Raji (cell line): Measurements from ENCODE around the gene LRRC4.

Source experiments
- POLR2A ChIP-seq: IDR thresholded peaks from 2 replicates; pipeline ENCODE4 v1.6.1; 2011; ENCODE audit warnings: low read depth, low read length, control low read depth; ENCODE audit not compliant: insufficient read depth

The LRRC4 gene

DNA sequence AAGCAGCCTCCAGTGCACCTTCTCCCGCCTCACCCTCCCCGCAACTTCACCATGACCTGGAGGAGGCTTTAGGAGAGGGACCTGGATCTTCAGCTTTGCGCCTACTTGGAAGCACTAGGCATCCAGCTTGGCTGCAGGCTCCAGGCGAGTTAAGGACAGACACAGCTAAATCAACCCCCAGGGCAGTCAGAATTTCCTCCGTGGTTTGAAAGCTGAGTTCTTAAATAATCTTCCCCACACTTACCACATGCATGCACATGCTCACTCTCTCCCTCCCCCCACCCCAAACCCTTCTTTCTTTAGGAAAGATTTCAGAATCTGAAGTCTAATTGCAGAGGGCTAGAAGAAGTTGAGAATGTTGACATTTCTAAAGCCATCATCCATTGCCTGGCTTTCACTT lies 36.7 kb upstream of the LRRC4 start:
- no peak for TF ChIP-seq POLR2A

DNA sequence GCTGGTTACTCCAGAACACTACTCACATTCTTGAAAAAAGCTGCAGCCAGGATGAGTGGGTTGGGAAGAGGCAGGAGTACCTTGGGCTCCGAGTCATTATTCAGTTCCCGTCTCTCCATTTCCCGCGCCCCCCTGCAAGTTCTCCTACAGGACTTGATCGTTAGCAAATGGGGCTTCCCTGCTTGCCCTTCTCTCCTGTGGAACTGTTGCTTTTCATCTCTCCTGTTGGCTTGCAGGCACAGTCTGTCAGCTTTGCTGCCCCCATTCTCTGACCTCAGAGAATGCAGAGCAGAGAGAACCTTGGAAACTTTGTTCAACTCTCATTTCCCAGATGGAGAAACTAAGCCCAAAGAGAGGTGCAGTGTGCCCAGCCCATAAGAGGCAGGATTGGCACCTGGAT lies 35.6 kb upstream of the LRRC4 start:
- no peak for TF ChIP-seq POLR2A

DNA sequence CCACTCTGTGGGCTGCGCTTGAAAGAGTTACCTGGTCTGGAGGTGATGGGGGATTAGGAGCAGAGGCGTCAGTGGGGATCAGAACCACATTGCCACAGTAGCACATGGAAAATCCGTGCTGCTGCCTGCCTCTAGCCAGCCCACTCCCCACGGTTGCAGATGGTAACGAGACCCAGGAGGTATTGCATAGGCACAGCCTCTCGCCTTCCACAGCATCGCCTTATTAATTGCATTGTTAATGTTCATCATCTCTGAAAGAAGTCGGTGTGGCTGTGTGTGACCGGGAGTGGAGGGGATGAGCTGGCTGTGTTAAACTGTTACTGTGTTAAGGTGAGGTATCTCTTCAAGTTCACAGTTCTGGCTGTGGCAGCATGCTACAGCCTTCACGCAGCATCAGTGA lies 35.2 kb upstream of the LRRC4 start:
- no peak for TF ChIP-seq POLR2A

DNA sequence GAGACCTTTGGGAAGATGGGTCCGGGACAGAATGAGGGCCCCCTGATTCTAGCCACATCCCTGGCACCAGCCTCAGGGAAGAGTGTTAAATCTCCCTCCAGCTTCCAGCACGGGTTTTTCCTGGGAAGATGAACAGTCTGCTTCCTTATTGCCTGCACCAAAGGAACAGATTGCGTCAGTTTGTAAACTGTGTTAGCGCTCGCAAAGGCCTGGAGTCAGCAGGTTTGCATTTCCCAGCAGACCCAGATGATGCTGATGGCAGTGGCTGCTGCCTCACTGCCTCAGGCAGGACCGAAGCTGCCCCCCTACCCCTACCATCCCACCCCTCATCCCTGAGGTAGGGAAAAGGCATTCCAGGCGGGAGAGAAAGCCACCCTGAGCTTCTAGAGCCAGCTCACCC lies 34.6 kb upstream of the LRRC4 start:
- no peak for TF ChIP-seq POLR2A

- no peak for TF ChIP-seq POLR2A
These were observed 31.9 kb upstream of the LRRC4 start for GRCh38 chr7:128063088-128063487.

GRCh38 chr7:128060018-128060417 lies 28.8 kb upstream of the LRRC4 start:
- no peak for TF ChIP-seq POLR2A

DNA sequence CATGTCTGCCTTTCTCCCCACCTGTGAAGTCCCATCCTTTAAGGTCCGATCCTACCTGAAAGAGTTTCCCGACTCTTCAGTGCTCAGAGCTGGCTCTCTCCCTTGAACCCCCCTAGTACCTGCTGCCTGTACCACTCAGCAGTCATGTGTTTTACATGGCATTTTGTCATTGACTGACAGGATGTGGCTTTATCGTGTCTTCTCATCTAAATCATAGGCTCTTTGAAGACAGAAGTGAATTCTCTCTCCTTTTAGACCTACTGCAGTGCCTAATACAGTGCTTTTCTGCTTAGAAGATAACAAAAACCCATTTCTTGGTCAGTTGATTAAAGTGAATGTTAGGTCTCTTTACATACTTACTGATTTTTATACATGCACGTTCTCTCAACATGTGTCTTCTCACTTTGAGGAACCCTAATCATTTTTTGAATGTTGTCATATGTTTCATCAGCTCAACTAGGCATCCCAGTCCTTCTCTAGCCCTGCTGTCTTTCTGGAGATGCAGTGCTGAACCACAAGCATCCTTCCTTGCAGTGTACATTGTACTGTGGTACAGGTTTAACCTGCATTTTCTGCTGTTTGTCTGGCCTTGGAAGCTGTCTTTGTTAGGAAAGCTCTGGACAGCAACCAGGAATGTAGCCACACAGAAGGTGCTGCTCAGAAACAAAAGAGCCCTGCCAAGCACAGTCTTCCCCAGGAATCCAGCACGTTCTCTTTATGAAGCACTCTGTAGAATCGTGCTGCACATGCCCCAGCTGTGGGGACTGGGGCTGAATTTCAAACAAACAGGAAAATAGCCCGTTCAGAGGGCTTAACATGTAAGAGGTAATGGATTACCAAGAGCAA lies 28.1 kb upstream of the LRRC4 start:
- no peak for TF ChIP-seq POLR2A

DNA sequence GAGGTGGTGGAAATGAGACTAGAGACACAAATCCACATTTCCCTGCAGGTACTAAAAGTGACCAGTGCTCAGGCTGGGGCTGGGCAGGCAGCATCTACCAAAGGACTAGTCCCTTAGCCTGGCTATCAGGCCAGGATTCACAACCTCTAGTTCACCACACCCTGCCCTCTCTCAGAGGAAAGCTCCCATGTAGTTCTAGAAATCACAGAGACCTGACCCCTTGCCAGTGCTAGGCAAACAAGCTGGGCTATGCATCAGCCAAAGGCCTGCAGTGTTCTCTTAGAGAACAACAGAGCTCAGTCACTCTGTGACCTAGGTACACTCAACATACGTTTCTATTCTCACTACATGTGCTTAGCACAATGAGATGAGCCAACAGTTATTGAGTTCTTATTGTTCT lies 26.7 kb upstream of the LRRC4 start:
- TF ChIP-seq POLR2A: no peak

DNA sequence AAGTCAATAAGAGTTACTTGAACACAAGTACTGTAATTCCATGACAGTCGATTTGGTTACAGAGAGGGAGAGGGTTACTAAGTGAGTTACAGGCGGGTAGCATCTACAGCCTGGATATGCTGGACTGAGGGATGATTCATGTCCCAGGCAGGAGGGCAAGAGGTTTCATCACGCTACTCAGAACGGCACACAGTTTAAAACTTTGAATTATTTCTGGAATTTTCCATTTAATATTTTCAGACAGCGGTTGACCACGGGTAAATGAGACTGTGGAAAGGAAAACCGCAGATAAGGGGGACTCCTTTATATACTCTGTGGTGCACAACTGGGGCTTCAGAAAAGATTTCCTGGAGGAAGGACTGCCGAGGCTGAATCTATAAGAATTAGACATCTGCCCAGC lies 25.7 kb upstream of the LRRC4 start:
- TF ChIP-seq POLR2A: no peak

DNA sequence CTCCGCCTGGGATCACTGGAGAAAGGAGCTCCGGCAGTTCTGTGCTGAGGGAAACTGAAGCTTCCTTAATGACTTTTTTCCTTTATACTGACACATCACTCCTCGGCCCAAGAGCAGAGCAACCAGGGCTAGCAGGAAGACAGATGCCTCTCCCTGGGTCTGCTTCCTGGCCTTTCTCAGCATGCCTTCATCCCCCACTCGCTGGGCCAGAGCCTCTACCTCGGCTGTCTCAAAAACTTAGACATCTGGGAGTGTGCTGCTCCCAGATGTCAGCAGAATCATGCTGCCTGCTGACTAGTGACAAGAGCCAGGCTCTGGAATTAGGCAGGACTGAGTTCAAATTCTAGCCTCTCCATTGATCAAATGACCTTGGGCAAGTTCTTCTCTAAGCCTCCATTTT lies 24.4 kb upstream of the LRRC4 start:
- TF ChIP-seq POLR2A: no peak

GRCh38 chr7:128054511-128054910 lies 23.3 kb upstream of the LRRC4 start:
- no peak for TF ChIP-seq POLR2A

DNA sequence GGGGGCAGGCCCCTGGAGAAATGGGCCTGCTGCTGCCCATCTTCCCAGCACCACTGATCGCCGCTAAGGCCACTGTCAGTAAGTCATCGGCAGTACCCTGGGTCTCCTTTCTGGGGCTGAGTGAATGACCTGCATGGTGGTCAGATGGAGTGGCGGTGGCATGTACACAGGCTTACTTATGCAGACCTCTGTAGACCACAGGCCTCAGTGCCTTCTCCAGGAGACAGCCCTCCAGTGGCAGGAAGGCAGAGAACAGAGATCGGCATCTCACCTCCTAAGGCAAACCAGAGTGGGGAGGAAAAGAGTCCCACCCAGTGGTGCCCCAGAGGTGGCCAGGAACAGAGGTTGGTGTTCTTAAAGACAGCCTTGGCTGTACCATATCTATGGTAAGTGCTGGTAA lies 22.8 kb upstream of the LRRC4 start:
- TF ChIP-seq POLR2A: no peak

DNA sequence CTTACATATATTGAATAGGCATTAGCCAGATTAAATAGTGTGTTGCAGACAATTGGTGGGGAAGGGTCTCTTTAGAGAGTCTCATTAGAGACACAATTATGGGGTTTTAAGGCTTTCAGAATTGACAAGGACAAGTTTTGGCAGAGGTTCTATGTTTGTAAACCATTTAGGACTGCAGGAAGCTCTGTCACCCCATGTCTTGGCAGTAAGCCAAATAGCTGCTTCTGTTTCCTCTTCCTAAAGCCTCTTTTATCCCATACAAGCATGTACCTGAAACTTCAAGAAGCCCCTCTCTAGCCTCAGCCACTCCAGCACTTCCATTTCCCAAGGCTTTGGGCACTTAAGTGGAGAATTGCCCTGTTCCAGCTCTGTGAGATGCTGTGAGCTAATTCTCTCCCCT lies 21.8 kb upstream of the LRRC4 start:
- no peak for TF ChIP-seq POLR2A

- no peak for TF ChIP-seq POLR2A
These were observed 21.2 kb upstream of the LRRC4 start for GRCh38 chr7:128052404-128052803.

DNA sequence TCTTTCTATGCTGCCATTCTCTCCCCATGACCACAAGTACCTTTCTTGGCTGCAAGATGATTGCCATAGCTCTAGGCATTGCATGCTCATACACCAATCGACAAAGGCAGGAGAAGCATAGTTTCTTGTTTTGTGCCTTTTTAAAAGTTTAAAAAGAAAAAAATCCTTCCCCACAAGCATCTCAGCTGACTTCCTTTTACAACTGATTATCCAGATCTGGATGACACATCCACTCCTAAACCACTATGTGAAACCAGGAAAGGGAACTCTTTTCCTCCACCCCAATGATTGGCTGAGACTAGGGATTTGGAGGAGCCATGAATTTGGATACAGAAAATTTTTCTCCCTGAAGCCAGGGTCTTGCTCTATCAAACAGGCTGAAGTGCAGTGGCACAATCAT lies 14.5 kb upstream of the LRRC4 start:
- no peak for TF ChIP-seq POLR2A

- no peak for TF ChIP-seq POLR2A
These were observed 13.9 kb upstream of the LRRC4 start for GRCh38 chr7:128045158-128045557.

GRCh38 chr7:128044064-128044463 lies 12.8 kb upstream of the LRRC4 start:
- no peak for TF ChIP-seq POLR2A

- TF ChIP-seq POLR2A: no peak
These were observed 10.8 kb upstream of the LRRC4 start for GRCh38 chr7:128042012-128042411.

DNA sequence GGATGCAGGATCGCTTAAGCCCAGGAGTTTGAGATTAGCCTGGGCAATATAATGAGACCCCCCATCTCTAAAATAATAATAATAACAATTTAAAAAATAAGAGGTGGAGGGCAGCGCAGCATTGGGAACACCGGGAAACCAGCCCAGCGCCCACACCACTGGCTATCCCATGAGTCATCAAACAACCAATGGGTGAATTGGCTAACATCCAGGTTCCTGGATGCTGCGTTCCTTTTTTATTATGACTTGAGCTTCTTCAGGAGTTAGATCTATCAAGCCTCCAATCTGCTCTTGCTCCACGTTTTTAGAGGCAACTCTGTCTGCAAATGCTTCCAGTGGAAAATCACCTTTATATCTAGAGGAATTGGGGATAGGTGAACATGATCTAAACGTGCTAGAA lies 10.0 kb upstream of the LRRC4 start:
- TF ChIP-seq POLR2A: no peak
